WTC11 (cell line): ENCODE results near the gene PAM.

ENCODE experiments used
- ATF1 ChIP-seq: sonication (generic); formaldehyde crosslinking; IDR thresholded peaks from 2 replicates; pipeline ENCODE4 v1.8.1; 2023; ENCODE audit warnings: mild to moderate bottlenecking, moderate library complexity, missing genetic modification reagents
- KAT7 ChIP-seq: sonication (generic); formaldehyde crosslinking; IDR thresholded peaks from 2 replicates; pipeline ENCODE4 v1.8.1; 2023; ENCODE audit warnings: missing genetic modification reagents, mild to moderate bottlenecking, borderline replicate concordance
- RORB ChIP-seq: fragments of 250-450 bp; sonication (Bioruptor Pico); IDR thresholded peaks from 2 replicates; pipeline ENCODE4 v1.9.0; 2021; ENCODE audit warnings: mild to moderate bottlenecking
- TF ChIP-seq, protein P1 (sequence below): sonication (generic); formaldehyde crosslinking; IDR thresholded peaks from 2 replicates; pipeline ENCODE4 v1.8.1; 2023; ENCODE audit warnings: mild to moderate bottlenecking, moderate library complexity, missing genetic modification reagents

GRCh38 chr5:102819634-102820033, 64.5 kb downstream of the PAM start:
- TF ChIP-seq, protein P1, sequence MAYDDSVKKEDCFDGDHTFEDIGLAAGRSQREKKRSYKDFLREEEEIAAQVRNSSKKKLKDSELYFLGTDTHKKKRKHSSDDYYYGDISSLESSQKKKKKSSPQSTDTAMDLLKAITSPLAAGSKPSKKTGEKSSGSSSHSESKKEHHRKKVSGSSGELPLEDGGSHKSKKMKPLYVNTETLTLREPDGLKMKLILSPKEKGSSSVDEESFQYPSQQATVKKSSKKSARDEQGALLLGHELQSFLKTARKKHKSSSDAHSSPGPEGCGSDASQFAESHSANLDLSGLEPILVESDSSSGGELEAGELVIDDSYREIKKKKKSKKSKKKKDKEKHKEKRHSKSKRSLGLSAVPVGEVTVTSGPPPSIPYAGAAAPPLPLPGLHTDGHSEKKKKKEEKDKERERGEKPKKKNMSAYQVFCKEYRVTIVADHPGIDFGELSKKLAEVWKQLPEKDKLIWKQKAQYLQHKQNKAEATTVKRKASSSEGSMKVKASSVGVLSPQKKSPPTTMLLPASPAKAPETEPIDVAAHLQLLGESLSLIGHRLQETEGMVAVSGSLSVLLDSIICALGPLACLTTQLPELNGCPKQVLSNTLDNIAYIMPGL (CRISPR knock-in tag), result no peak
- TF ChIP-seq KAT7 (CRISPR knock-in tag) (no peak), RORB (no peak), ATF1 (no peak)
